ENCODE data around the gene LRRK1.

The LRRK1 gene

GRCh38 chr15:100985401-100985800, 66.2 kb downstream of the LRRK1 start:
- TF ChIP-seq, protein P1, sequence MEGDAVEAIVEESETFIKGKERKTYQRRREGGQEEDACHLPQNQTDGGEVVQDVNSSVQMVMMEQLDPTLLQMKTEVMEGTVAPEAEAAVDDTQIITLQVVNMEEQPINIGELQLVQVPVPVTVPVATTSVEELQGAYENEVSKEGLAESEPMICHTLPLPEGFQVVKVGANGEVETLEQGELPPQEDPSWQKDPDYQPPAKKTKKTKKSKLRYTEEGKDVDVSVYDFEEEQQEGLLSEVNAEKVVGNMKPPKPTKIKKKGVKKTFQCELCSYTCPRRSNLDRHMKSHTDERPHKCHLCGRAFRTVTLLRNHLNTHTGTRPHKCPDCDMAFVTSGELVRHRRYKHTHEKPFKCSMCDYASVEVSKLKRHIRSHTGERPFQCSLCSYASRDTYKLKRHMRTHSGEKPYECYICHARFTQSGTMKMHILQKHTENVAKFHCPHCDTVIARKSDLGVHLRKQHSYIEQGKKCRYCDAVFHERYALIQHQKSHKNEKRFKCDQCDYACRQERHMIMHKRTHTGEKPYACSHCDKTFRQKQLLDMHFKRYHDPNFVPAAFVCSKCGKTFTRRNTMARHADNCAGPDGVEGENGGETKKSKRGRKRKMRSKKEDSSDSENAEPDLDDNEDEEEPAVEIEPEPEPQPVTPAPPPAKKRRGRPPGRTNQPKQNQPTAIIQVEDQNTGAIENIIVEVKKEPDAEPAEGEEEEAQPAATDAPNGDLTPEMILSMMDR (IDR thresholded peaks at IDR 0.05; ENCODE audit: insufficient read depth, low read length, poor library complexity, severe bottlenecking): no peak
- no peaks in the 10 kb centered on the region for H3K27me3 ChIP-seq (replicated peaks; ENCODE audit: control insufficient read depth, insufficient read depth, low read length)
- no peak overlapping the region for H3K4me3 ChIP-seq (replicated peaks; ENCODE audit: low read depth, low read length)
- no peak for DNase-seq (ENCODE audit: extremely low read depth, insufficient read length)
- H3K36me3 ChIP-seq (ENCODE audit: control insufficient read depth, insufficient read depth, low read length): peaks cover 23% of the 10 kb centered on the region

GRCh38 chr15:100986158-100986896, 67.2 kb downstream of the LRRK1 start:
- DNase-seq (ENCODE audit: extremely low read depth, insufficient read length): no peak
- peaks cover 21% of the 10 kb centered on the region for H3K36me3 ChIP-seq (ENCODE audit: control insufficient read depth, insufficient read depth, low read length)

GRCh38 chr15:100987143-100987542, 68.0 kb downstream of the LRRK1 start:
- TF ChIP-seq, protein P1 (IDR thresholded peaks at IDR 0.05; ENCODE audit: insufficient read depth, low read length, poor library complexity, severe bottlenecking): no peak
- H3K36me3 ChIP-seq (ENCODE audit: control insufficient read depth, insufficient read depth, low read length): peaks cover 21% of the 10 kb centered on the region
- no peak for DNase-seq (ENCODE audit: extremely low read depth, insufficient read length)
- H3K4me3 ChIP-seq (replicated peaks; ENCODE audit: low read depth, low read length): no peak overlapping the region
- H3K27me3 ChIP-seq (replicated peaks; ENCODE audit: control insufficient read depth, insufficient read depth, low read length): no peaks in the 10 kb centered on the region

More at GRCh38 chr15:100986158-100986896, 67.2 kb downstream of the LRRK1 start:
- no peak overlapping the region for H3K4me3 ChIP-seq (replicated peaks; ENCODE audit: low read depth, low read length)
- TF ChIP-seq, protein P1 (IDR thresholded peaks at IDR 0.05; ENCODE audit: insufficient read depth, low read length, poor library complexity, severe bottlenecking): no peak
- H3K27me3 ChIP-seq (replicated peaks; ENCODE audit: control insufficient read depth, insufficient read depth, low read length): no peaks in the 10 kb centered on the region

DNA sequence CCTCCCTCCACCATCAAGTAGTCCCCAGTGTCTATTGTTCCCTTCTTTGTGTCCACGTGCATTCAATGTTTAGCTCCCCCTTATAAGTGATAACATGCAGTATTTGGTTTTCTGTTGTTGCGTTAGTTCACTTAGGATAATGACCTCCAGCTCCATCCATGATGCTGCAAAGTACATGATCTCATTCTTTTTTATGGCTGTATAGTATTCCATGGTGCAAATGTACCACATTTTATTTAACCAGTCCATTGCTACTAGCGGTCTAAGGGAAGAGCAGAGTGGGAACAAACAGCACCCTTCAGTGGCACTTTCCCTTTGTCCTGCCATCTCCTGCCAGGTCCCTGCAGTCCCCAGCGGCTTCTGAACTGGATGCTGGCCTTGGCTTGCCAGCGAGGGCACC, 69.1 kb downstream of the LRRK1 start:
- no peaks in the 10 kb centered on the region for H3K27me3 ChIP-seq (replicated peaks; ENCODE audit: control insufficient read depth, insufficient read depth, low read length)
- H3K36me3 ChIP-seq (ENCODE audit: control insufficient read depth, insufficient read depth, low read length): peaks cover 17% of the 10 kb centered on the region

GRCh38 chr15:100988857-100989256, 69.7 kb downstream of the LRRK1 start:
- Histone ChIP-seq H3K36me3 (ENCODE audit: control insufficient read depth, insufficient read depth, low read length) (peaks cover 14% of the 10 kb centered on the region), H3K4me3 (replicated peaks; ENCODE audit: low read depth, low read length) (no peak overlapping the region), H3K27me3 (replicated peaks; ENCODE audit: control insufficient read depth, insufficient read depth, low read length) (no peaks in the 10 kb centered on the region)
- no peak for DNase-seq (ENCODE audit: extremely low read depth, insufficient read length)
- TF ChIP-seq, protein P1 (IDR thresholded peaks at IDR 0.05; ENCODE audit: insufficient read depth, low read length, poor library complexity, severe bottlenecking): no peak

More for the DNA sequence above, 69.1 kb downstream of the LRRK1 start:
- no peak for DNase-seq (ENCODE audit: extremely low read depth, insufficient read length)
- TF ChIP-seq, protein P1 (IDR thresholded peaks at IDR 0.05; ENCODE audit: insufficient read depth, low read length, poor library complexity, severe bottlenecking): no peak
- no peak overlapping the region for H3K4me3 ChIP-seq (replicated peaks; ENCODE audit: low read depth, low read length)

Measured in GM06990 (cell line).